ENCODE data around the gene DSG3.

GRCh38 chr18:31401156-31402025 lies 46.1 kb upstream of the DSG3 start:
- TF ChIP-seq REST (IDR thresholded peaks at IDR 0.05; ENCODE audit: borderline replicate concordance in 1 of 2, low read depth in 1 of 2, low read length in 2 of 2) (no peak), EZH2 (conservative IDR thresholded peaks at IDR 0.05; ENCODE audit: low read depth, low read length) (no peak), RXRA (CRISPR knock-in tag; IDR thresholded peaks at IDR 0.05) (no peak), MAFK (conservative IDR thresholded peaks at IDR 0.05 in 1 of 2, IDR thresholded peaks at IDR 0.05 in 1 of 2; ENCODE audit: low read length in 2 of 2) (no peak)
